SHP77 treated with DMSO at 0.1 percent for 48 hours (cell line): ENCODE measurements around the gene MIA3.
"Not testable (repeated sequence)": the region's sequence is repeated elsewhere in the genome, so short reads cannot be mapped to it uniquely, and the experiment has no call there.

Experiments used
- DNase-seq: peaks from one replicate; lab custom pipeline; 2025; lab: John Stamatoyannopoulos, UW

Gene MIA3

DNA sequence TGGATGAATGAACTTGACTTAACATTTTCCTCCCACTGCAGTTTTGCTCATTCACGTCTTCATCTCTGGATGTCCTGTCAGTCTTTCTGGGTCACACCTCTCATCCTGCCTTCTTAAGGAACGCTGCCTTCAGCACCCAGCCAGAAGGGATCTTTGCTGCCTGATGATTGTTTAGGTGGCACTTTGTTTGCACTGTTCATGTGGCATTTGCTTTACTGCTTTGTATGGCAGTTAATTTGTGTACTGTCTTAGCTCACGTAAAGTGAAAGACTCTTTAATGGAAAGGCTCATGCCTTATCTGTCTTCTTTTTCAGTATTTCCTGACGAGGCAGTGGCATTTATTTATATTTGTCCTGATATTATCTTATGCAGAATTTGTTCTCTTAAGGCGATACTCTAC is 4.9 kb downstream of the MIA3 start:
- no peak for DNase-seq

DNA sequence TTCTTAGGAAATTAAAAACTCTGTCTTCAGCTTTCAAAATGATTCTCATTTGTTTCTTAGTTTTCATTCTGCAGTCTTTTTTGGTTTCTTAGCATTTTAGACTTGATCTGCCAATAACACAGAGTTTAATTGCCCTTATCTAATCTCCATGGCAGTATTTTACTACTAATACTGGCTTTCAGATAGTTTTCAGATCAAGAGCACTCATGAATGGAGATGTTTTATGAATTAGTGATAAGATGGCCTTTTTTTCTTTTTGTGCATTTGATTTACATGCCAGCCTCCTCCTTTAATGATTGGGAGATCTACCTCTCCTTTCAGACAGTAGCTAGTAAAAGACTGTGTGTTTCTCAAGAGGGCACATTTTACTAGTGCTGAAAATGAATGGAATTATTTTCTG is 5.6 kb downstream of the MIA3 start:
- no peak for DNase-seq

DNA sequence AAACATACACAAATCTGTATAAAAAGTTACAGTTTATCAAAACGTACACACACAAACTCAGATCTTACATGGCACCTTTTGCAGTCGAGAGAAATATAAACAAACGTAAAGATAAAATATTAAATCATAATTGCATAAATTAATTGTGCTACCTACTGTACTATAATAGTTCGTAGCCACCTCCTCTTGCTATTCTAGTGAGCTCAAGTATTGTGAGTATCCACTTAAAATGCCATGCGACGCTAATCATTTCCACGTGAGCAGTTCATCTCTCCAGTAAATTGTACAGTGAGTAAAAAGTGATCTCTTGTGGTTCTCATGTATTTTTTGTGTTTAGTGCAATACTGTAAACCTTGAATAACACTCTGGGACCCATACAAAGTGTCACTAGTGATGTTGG is 6.3 kb downstream of the MIA3 start:
- no peak for DNase-seq

DNA sequence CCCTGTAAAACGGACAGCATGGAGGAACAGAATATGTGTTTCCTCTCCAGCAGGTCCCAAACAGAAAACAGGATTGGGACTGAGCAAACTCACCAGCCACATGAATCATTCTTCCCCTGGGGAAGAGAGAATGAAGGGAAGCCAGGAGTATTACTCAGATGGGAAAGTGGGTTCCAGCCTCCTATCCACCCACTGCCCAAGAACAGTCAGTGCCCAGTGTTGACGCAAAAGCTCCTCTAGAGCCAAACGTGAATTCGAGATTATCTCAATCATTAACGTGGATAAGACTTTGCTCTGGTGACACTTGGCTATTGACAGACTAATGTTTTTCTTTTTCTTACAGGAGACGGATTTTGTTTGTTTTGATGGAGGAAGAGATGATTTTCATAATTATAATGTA is 9.3 kb downstream of the MIA3 start:
- DNase-seq = no peak

DNA sequence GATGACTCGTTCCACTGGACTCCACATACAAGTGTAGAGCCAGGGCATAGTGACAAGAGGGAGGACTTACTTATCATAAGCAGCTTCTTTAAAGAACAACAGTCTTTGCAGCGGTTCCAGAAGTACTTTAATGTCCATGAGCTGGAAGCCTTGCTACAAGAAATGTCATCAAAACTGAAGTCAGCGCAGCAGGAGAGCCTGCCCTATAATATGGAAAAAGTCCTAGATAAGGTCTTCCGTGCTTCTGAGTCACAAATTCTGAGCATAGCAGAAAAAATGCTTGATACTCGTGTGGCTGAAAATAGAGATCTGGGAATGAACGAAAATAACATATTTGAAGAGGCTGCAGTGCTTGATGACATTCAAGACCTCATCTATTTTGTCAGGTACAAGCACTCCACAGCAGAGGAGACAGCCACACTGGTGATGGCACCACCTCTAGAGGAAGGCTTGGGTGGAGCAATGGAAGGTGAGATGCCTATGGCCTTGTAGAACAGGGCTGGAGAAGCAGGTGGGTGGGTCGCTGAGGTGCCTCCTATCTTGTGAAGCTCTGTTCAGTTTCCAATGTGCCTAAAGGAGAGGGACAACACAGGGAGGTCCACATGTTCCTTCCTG is 12.1 kb downstream of the MIA3 start:
- DNase-seq = no peak

DNA sequence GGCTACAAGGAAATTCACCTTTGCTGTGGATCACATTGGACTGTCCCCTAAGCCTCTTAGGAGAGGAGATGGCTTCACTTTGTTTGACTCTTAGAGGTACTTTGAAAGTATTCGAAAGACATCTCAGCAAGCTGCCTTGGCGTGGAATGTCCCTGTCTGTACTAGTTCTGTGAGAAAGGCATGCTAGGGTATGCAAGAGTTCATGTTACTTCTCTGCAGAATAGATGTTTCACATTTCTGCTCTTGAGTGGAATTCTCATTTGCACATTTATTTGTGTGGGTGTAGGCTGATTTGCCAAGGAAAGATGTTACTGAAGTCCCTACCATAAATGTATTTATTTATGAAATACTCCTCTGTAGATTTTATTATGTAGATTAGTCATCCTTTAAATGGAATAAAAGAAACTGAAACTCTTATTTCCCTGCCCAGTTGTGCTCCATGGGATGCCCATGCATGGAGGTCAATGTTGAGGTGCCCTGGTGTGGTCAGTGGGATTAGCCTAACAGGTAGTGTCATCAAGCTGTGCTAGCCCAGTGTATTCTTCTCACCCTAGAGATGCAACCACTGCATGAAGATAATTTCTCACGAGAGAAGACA is 13.8 kb downstream of the MIA3 start:
- DNase-seq = no peak

DNA sequence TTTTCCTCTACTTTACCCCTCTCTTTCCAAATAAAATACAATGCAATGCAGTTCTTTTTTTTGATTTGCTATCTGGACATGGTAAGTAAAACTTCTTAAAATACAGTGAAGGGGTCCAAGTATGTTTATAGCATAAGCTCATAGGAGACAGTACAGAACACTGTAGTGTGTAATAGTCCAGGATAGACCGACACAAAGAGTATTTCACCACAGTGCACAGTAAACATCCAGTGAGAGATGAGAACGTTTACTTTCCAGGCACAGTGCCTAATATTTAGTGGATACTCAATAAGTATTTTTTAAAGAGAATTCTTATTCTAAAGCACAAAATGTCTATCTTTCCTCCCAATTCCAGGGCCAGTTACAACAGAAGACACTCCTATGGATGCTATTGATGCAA is 14.9 kb downstream of the MIA3 start:
- DNase-seq = no peak

DNA sequence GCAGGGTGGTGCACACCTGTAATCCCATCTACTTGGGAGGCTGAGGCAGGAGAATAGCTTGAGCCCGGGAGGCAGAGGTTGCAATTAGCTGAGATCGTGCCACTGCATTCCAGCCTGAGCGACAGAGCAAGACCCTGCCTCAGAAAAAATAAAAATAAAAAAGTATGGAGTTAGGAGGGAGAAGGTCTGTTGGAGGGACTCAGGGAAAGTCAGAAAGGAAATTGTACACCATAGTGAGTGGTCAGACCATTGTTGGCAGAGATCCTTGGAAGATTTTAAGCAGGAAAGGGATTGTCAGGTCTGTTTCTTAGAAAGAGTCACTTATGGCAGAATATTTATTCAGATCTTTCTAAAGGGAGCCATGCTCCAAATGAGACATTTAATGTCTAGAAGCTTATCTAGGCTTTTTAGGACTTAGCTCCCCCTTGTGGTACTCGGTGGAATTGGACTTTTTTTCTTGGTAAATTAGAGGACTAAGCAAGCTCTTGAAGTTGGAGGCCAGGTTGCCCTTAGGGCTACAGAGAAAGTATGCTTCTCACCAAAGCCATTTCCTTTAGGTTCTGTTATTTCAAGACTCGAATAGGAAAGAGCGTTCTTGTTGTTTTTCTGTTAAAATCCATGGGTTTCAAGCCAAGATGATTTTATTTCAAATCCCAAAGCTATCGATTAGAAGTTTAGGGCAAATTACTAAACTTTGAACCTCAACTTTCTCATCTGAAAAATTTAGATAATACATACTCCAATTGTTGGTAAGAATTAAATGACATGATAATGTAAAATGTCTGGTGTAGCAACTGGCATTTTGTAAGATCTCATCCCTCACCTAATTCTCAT is 16.5 kb downstream of the MIA3 start:
- peak; percentile 78 for DNase-seq

DNA sequence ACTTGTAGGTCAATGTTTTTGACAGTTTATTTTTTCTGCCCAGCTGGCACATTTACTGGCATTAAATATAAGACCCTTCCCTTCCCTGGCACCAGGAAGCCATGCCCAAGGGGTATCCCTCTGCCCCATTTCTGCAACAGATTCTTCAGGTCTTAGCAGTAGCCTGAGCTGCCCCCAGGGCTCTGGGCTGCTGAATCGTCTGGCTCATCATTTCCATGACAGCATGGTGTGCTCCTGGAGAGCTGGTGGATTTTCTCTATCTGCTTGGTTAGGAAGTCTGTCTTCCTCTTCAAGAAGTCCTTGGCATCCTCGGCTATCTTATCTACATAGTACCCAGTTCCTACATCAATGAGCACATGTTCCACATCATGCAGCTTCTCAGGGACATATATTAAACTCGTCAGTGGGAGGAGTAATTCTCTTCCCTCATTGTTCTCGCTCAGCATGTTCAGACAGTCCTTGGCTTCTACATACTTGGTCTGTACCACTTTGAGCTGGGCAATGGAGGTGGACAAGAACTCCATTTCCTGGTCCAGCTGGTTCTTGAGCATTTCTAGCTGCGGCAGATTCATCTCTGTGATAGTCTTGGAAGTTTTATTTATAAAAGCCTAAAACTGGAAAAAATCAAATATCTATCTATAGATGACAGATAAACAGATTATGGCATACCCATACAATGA is 23.5 kb downstream of the MIA3 start:
- no peak for DNase-seq

DNA sequence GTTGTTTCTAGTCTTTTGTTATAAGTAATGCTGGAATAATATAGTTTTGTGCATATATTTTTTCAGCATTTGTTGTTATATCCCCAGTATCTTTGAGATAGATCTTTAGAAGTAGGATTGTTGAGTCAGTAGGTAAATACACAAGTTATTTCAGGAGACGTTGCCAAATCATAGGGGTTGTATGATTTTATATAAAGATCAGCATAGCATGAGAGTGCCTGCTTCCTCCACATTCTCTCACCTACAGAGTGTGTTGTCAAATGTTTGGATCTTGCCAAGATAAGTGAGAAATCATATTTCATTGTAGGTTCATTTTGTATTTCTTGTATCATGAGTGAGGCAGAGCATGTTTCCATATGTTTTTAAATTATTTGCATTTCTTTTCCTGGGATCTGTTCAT is 24.6 kb downstream of the MIA3 start:
- DNase-seq = no peak

DNA sequence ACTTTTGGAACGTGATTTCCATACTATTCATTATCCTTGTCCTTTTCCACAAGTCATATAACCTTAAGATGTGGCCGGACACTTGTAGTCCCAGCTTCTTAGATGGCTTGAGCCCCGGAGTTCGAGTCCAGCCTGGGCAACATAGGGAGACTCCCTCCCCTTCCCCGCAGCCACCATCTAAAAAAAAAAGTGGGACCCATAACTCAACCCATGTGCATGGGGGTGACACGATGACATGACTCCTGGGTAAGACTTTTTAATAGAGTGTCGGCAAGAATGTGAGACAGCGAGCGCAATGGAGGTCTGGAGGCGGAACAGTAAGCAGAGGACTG is 25.7 kb downstream of the MIA3 start:
- no peak for DNase-seq

DNA sequence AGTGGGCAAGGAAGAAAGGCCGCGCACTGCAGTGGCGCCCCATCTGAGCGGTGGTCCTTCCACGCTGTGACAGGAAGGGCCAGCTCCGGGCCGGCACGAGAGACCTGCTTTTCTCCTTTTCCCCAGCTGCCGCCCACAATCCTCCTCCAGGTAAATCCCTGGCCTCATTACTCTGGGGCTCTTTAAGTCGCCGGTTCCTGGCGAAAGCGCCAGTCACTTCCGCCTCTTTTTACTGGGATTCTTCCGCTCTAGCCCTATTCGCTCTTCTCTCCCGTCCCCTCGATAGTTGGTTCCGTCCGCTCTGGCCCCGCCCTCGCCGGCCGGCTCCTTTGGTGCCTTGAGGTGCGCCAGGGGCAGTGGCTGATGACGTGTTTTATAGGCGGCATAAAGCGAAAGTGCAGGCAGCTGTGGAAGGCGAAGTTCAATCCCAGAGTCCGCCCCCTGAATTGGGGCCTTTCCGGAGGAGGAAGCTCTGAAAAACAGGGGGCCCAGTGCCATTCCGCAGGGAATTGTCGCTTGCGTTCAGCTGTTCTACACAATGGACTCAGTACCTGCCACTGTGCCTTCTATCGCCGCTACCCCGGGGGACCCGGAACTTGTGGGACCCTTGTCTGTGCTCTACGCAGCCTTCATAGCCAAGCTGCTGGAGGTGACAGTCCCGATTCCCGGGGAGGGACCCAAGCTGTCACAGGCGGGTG is 26.2 kb downstream of the MIA3 start:
- DNase-seq = peak; percentile 97

DNA sequence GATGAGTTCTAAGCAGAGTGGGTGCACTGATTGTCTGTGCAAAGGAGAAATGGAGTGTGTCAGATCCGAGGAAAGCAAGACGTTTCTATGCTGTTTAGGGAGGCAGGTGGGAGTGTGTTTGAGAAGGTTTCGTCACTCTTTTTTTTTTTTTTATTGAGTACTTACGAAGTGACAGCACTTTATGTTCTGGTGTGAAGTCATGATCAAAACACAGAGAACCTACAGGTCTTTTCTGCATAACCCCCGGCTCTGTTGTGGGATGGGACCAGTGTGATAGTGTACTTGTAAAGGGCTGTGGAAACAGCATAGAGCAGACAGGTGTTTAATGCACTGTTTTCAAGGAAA is 26.7 kb downstream of the MIA3 start:
- DNase-seq = no peak

DNA sequence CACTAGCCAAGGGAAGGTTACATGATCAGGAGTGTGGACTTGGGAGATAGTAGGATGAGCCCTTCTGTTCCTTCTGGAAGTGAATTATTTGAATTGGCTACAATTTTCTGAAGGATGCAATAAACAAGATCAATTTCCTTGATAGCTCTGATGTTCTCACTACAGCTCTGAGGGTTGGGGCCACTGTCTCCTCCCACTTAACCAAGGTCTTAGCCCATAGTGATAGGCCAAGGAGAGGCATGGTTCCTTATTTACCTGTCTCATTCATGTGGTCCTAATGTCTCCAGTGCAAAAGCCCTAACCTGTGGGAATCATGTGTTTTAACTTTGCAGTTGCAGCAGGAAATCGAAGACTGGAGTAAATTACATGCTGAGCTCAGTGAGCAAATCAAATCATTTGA is 34.8 kb downstream of the MIA3 start:
- no peak for DNase-seq

DNA sequence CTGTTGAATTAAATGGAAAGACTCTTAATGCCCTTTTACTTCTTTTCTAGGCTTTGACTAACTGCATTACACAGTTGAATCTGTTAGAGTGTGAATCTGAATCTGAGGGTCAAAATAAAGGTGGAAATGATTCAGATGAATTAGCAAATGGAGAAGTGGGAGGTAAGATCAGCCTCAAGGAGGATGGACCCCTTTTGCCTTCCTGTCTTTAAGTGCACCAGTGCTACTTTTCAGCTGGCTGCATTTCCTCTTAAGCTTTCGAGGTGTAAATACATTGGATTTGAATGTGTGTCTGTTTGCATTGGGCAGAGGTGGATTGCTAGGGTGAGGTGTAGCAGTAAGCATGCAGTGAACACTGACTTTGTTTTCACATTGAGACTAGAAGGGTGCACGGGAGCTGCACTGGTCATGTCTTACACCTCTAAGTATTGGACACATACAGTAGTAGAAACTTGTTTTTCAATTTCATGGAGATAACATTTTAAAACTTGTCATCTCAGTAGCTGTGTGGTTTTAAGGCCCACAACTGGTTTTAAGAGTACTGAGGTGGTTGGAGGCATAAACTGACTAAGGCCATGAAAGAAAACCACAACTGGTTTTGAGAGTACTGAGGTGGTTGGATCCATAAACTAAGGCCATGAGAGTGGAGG is 35.4 kb downstream of the MIA3 start:
- DNase-seq = no peak

DNA sequence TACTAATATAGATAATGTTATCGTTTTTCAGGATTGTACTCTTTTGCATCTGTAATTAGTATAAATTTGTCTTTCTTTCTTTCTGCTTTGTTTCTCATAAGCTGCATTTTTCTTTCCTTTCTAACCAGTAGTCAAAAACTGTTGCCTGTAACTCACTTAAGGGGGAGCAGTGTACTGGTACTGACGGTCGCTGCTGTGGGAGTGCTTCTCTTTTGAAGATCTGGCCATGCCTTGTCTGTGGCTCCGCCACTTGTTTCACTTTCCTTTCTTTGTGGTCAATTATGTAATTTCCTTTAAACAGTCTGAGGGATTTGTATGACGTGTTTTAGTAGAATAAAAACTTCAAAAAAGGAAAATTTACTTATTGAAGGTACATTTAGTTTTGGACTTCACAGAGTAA is 37.0 kb downstream of the MIA3 start:
- DNase-seq = no peak

DNA sequence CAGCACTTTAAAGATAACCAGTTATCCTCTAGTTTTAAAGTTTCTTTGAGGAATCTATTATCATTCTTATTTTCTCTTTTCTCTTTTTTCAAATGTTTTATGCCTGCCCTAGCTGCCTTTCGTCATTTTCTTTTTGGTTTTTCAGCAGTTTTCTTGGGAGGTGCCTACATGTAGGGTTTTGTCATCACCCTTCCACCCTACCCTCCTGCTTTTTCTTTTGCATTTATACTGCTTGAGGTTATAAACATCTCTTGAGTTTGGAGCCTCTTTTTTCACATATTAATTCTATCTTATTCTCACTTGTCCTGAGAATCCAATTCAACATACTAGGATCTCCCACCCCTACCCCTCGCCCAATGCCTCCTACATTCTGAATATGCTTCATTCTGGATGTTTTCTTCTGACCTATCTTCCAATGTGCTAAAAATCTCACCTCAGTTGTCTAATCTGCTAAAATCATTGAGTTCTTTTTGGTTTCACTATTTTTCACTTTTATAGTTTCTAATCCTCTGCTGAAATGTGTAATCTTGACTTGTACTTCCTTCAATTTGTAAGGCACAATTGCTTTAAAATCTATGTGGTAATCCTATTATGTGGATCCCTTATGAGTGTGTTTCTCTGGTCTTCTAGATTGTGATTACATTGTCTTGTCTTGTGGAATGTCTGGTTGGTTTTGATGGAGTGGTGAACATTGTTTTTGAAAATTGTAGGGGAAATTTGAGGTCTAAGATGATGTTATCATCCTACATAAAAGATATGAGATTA is 38.7 kb downstream of the MIA3 start:
- DNase-seq = no peak

DNA sequence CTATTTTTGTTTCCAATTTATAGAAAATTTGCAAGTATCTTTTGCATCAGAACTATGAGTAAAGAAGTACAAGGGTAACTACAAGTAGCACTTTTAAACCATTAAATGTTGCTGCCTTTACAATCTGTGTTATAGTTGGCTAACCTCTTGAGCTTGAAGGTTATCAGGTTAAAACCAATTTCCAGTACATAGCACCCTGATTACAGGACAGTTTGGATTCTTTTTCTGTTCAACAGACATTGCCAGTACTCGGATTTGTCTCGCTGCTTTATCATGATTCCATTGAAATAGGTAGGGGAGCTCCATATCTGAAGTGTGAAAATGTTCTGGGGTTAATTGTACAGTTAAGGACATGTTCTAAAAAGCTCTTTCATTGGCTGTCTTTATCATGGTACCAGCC is 40.0 kb downstream of the MIA3 start:
- no peak for DNase-seq

DNA sequence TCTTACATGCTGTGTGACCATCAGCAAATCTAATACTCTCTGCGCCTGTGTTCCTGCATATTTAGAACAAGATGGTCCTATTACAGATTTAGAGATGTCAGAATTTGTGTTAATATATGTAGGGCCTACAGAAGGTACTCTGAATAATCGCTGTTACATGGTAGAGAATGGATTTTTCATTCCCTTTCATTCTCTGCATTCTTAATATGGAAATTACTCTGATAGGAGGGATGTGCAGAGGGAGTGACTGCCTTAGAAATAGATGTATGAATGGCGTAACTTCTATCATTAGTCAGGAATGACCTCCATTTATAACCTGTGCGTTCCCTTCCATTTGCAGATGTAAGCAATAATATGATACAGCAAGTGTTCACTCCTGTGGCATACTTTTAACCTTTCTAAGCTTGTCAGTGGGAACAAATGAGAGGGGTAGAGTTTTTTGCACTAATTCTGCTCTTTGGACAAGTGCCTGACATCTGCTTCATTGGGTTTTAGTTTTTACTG is 45.6 kb downstream of the MIA3 start:
- DNase-seq = no peak

DNA sequence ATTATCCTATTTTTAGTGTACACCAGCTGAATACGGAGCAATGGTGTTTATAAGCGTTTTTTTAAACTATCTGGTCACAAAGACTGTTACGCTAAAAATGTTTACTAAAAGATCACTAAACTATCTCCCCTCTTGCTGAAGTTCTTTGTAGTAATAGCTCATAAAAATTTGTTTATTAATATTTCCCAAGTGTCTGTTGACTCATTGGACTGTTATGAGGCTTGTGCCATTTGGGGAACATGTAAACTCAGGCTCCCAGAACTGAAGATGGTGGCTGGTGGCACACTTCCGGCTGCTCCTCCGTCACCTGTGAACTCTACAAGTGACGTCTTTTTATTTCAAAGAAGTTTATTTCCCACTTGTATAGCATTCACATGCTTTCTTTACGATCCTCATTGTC is 48.1 kb downstream of the MIA3 start:
- no peak for DNase-seq

DNA sequence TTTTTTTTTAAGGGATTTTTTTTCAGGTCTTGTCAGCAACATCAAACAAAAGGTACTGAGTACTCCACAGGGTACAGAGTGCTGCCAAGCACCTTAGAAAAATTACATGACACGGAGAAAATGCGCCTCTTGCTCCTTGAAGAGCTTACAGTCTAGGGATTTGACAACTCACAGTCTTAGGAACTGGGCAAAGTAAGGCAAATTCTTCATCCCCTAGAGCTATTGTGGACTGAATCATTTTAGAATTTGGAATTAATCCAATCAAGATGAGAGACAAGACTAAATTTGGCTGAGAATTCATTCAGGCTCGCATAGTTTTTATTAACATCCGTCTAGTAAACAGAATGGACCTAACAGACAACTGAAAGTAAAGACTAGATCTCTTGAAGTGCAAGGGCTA is 50.3 kb downstream of the MIA3 start:
- DNase-seq = not testable (repeated sequence)
